NK-92 (cell line): ENCODE data around the gene BMPR2.
"Not testable (repeated sequence)": the region's sequence is repeated elsewhere in the genome, so short reads cannot be mapped to it uniquely, and the experiment has no call there.

Source experiments
- DNase-seq: peaks from one replicate; lab custom pipeline; 2025; ENCODE audit not compliant: unreplicated experiment; lab: John Stamatoyannopoulos, UW

BMPR2 gene

GRCh38 chr2:202519453-202519852, 143.3 kb downstream of the BMPR2 start:
- DNase-seq, result no peak

DNA sequence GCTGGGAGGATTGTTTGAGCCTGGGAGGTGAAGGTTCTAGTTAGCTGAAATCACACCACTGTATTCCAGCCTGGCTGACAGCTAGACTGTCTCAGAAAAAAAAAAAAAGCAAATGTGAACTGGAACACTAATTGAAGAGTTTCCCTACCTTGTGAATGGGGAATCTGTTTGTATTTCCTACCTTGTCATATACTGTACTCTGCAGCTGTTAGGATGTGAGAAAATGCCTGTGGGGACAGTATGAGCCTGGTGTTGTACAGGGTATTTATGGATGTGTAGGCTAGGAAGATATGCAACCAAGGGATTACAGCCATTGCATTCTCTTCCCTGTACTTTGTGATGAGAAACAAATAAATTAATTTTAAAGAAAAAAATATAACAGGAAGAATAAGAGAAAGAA, 145.3 kb downstream of the BMPR2 start:
- no peak for DNase-seq

- no peak for DNase-seq
Observed at GRCh38 chr2:202529389-202529788, 153.3 kb downstream of the BMPR2 start.

GRCh38 chr2:202530038-202530437, 153.9 kb downstream of the BMPR2 start:
- no peak for DNase-seq

- DNase-seq, result not testable (repeated sequence)
Observed at GRCh38 chr2:202535290-202535689, 159.2 kb downstream of the BMPR2 start.

DNA sequence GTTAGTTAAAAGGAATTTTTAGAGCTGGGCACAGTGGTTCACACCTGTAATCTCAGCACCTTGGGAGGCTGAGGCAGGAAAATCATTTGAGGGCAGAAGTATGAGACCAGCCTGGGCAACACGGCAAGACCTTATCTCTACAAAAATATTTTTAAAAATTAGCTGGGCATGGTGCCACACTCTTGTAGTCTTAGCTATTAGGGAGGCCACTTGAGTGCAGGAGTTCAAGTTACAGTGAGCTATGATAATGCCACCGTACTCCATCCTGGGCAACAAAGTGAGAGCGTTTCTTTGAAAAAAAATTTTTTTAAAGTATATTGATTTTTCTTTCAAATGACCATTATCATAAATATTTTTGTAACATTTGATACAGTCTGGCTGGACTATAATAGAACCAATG, 165.0 kb downstream of the BMPR2 start:
- no peak for DNase-seq

- DNase-seq, result no peak
Observed at GRCh38 chr2:202542142-202542541, 166.0 kb downstream of the BMPR2 start.

GRCh38 chr2:202545523-202545922, 169.4 kb downstream of the BMPR2 start:
- no peak for DNase-seq

GRCh38 chr2:202545931-202546330, 169.8 kb downstream of the BMPR2 start:
- no peak for DNase-seq

DNA sequence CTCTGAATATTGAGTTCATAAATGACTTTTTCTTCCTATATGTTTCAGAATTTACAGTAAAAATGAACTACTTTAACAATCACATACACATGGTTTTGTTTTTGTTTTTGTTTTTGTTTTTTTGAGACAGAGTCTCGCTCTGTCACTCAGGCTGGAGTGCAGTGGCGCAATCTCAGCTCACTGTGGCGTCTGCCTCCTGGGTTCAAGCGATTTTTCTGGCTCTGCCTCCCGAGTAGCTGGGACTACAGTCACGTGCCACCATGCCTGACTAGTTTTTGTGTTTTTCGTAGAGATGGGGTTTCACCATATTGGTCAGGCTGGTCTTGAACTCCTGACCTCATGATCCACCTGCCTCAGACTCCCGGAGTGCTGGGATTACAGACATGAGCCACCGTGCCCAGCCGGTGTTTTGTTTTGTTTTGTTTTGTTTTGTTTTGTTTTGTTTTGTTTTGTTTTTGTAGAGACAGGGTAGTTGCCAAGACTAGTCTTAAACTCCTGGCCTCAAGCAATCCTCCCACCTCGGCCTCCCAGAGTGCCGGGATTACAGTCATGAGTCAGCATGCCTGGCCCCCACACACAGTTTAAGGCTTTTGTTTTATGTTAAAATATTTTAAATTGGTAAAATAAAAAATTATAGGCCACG, 170.5 kb downstream of the BMPR2 start:
- DNase-seq, result not testable (repeated sequence)

GRCh38 chr2:202548240-202548639, 172.1 kb downstream of the BMPR2 start:
- DNase-seq, result no peak

GRCh38 chr2:202551000-202551399, 174.9 kb downstream of the BMPR2 start:
- not testable (repeated sequence) for DNase-seq

DNA sequence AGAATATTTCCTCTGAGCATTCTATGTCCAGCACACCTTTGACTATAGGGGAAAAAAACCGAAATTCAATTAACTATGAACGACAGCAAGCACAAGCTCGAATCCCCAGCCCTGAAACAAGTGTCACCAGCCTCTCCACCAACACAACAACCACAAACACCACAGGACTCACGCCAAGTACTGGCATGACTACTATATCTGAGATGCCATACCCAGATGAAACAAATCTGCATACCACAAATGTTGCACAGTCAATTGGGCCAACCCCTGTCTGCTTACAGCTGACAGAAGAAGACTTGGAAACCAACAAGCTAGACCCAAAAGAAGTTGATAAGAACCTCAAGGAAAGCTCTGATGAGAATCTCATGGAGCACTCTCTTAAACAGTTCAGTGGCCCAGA, 179.2 kb downstream of the BMPR2 start:
- no peak for DNase-seq

GRCh38 chr2:202560200-202560599, 184.1 kb downstream of the BMPR2 start:
- DNase-seq, result no peak

DNA sequence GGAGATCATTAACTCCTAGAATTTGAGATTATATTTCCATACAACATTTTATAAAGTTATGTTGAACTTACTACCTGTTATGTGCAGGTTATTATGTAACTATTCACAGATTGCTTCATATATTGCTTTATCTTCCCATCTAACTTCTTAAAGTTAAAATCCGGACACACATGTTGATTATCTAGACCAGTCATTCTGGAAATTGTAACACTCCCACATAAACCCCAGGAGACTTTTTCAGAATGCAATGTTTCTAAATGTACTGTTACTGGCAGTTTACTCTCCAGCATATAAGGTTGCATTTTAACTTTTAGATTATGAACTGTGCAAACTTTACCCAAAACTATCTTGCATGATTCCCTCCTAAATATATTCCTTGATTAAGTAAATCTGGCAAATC, 188.1 kb downstream of the BMPR2 start:
- DNase-seq, result no peak

DNA sequence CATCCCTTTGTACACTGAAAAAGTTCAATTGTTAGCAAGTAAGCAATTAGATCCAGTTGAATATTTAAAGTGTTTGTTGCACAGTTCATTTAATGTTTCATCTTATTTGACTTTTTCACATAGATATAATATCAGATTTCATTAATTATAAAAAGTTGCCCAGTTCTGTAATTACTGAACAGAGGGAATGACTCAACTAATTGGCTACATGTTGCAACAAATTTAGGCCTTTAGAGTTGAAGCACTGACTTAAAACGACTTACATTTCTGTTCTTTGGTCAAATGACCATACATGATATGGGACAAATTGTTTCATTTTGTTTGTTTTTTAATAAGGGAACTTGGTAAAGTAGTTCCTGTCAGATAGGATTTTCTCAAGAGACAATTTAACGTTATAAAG, 190.2 kb downstream of the BMPR2 start:
- no peak for DNase-seq

DNA sequence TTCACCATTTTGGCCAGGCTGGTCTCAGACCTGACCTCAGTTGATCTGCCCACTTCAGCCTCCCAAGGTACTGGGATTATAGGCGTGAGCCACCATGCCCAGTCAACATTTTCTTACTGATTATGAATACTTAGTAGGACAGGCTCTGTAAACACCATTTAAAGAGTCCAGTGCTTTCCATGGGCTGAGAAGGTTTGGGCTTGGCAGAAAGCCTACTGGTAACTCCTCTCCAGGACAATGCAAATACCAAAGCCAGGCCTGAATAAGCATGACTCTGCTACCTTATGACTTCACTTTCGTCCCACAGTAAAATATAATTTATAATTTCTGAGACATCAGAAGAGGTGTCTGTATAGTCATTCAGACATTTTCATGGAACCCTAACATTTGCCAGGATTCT, 198.4 kb downstream of the BMPR2 start:
- DNase-seq, result no peak

DNA sequence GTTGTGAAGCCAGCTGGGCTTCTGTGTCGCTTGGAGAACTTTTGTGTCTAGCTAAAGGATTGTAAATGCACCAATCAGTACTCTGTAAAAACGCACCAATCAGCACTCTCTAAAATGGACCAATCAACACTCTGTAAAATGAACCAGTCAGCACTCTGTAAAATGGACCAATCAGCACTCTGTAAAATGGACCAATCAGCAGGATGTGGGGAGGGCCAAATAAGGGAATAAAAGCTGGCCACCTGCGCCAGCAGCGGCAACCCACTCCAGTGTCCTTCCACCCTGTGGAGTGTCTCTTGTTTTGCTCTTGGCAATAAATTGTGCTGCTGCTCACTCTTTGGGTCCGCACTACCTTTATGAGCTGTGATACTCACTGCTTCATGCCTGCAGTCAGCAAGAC, 199.1 kb downstream of the BMPR2 start:
- DNase-seq, result not testable (repeated sequence)

- DNase-seq, result no peak
Observed at GRCh38 chr2:202577250-202578183, 201.4 kb downstream of the BMPR2 start.

DNA sequence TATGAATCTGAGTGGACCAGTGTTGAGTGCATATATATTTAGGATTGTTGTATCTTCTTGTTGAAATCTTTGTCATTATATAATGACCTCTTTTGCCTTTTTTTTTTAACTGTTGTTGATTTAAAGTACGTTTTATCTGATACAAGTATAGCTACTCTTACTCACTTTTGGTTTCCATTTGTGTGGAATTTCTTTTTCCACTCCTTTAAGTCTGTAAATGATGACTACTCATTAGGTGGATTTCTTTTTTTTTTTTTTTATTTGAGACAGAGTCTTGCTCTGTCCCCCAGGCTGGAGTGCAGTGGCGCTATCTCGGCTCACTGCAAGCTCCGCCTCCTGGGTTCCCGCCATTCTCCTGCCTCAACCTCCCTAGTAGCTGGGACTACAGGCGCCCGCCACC, 206.7 kb downstream of the BMPR2 start:
- not testable (repeated sequence) for DNase-seq

- no peak for DNase-seq
Observed at GRCh38 chr2:202583709-202584219, 207.6 kb downstream of the BMPR2 start.
